Head of caudate nucleus (tissue), 42 donors: ENCODE measurements around the gene CLIC5.

Source experiments
- DNase-seq, 42 donors: peaks; one replicate each; pipeline versions ENCODE4 v3.0.0 to v3.0.0-alpha.2; 2020 to 2021; ENCODE audit warnings: mixed read lengths in 7 of 42
- intact Hi-C: fragments of 100-400 bp; cut with DNase I; formaldehyde crosslinking; loops from one replicate; pipeline ENCODE4 v1.15.0; 2022

The CLIC5 gene

GRCh38 chr6:46011188-46012085 lies 4.2 kb downstream of the CLIC5 start:
- no peak for DNase-seq
- intact Hi-C loops, result no loop called here

- intact Hi-C loops, result no loop called here
- DNase-seq, result no peak
Observed at GRCh38 chr6:46010771-46011170, 4.9 kb downstream of the CLIC5 start.

GRCh38 chr6:46010270-46010669 lies 5.4 kb downstream of the CLIC5 start:
- no peak for DNase-seq

GRCh38 chr6:46002264-46002663 lies 13.4 kb downstream of the CLIC5 start:
- intact Hi-C loops, result no loop called here
- DNase-seq, result no peak

More at GRCh38 chr6:46010270-46010669, 5.4 kb downstream of the CLIC5 start:
- intact Hi-C loops, result no loop called here

GRCh38 chr6:46000905-46001304 lies 14.8 kb downstream of the CLIC5 start:
- intact Hi-C loops, result no loop called here
- DNase-seq, result peak in 1 of 42 donors; percentile 6

GRCh38 chr6:45998524-45998923 lies 17.1 kb downstream of the CLIC5 start:
- intact Hi-C loops, result no loop called here
- no peak for DNase-seq

- no peak for DNase-seq
- intact Hi-C loops, result no loop called here
Observed at GRCh38 chr6:45997875-45998506, 17.7 kb downstream of the CLIC5 start.

- intact Hi-C loops, result no loop called here
Observed at GRCh38 chr6:45991189-45991588, 24.5 kb downstream of the CLIC5 start.

GRCh38 chr6:45990162-45990561 lies 25.5 kb downstream of the CLIC5 start:
- DNase-seq, result no peak
- intact Hi-C loops, result no loop called here

More at GRCh38 chr6:45991189-45991588, 24.5 kb downstream of the CLIC5 start:
- no peak for DNase-seq

- DNase-seq, result no peak
- intact Hi-C loops, result no loop called here
Observed at GRCh38 chr6:45988635-45989034, 27.0 kb downstream of the CLIC5 start.

GRCh38 chr6:45987856-45988255 lies 27.8 kb downstream of the CLIC5 start:
- intact Hi-C loops, result no loop called here

GRCh38 chr6:45986746-45987274 lies 28.9 kb downstream of the CLIC5 start:
- no peak for DNase-seq

More at GRCh38 chr6:45987856-45988255, 27.8 kb downstream of the CLIC5 start:
- no peak for DNase-seq

GRCh38 chr6:45984788-45985425 lies 30.8 kb downstream of the CLIC5 start:
- intact Hi-C loops, result no loop called here

More at GRCh38 chr6:45986746-45987274, 28.9 kb downstream of the CLIC5 start:
- intact Hi-C loops, result no loop called here

GRCh38 chr6:45984347-45984746 lies 31.3 kb downstream of the CLIC5 start:
- intact Hi-C loops, result no loop called here
- DNase-seq, result no peak

More at GRCh38 chr6:45984788-45985425, 30.8 kb downstream of the CLIC5 start:
- DNase-seq, result no peak

GRCh38 chr6:45983062-45983461 lies 32.6 kb downstream of the CLIC5 start:
- no peak for DNase-seq
- intact Hi-C loops, result no loop called here

- intact Hi-C loops, result no loop called here
Observed at GRCh38 chr6:45982280-45983036, 33.2 kb downstream of the CLIC5 start.

GRCh38 chr6:45981046-45981445 lies 34.6 kb downstream of the CLIC5 start:
- intact Hi-C loops, result no loop called here
- DNase-seq, result no peak

More at GRCh38 chr6:45982280-45983036, 33.2 kb downstream of the CLIC5 start:
- DNase-seq, result no peak

- intact Hi-C loops, result no loop called here
- no peak for DNase-seq
Observed at GRCh38 chr6:45979311-45979710, 36.3 kb downstream of the CLIC5 start.

- intact Hi-C loops, result no loop called here
Observed at GRCh38 chr6:45974596-45974995, 41.1 kb downstream of the CLIC5 start.

More at GRCh38 chr6:45974596-45974995, 41.1 kb downstream of the CLIC5 start:
- DNase-seq, result no peak
